HG02938 (cell line): ENCODE data around the gene TSPO2.

ENCODE experiments used
- ATAC-seq: cut with Tn5 transposase; IDR thresholded peaks from one replicate; pipeline ENCODE4 v1.9.1; 2021; ENCODE audit warnings: mild to moderate bottlenecking, moderate library complexity; ENCODE audit not compliant: unreplicated experiment

The TSPO2 gene

DNA sequence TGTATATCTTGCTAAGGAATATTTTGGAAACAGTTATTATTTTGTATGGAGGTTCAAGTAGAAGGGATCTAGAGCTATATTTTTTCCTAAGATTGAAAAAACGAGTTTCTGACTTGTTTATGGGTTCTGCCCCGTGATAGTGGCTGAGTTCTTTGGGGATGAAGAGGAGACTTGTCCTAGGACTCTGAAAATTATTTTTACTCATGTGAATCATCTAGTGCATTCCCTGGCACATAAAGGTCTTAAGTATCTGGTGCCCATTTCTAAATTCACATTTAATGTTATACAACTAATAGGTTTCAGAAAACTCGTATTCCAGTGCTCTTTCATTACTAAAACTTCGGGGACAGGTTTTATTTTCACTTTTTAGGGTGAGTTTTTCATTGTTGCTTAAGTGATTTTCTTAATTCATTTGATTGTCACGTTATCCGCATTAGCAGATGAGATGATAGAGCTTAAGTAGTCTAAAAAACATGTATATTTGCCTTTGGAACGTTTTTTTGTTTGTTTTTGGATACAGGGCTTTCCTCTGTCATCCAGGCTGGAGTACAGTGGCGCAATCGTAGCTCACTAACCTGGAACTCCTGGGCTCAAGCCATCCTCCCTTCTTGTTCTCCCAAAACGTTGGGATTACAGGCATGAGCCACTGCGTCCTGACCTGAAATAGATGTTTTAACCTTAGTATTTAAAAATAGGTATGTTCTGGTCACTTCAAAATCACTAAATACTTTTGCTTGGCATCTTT lies 32.6 kb downstream of the TSPO2 start:
- ATAC-seq = no peak

DNA sequence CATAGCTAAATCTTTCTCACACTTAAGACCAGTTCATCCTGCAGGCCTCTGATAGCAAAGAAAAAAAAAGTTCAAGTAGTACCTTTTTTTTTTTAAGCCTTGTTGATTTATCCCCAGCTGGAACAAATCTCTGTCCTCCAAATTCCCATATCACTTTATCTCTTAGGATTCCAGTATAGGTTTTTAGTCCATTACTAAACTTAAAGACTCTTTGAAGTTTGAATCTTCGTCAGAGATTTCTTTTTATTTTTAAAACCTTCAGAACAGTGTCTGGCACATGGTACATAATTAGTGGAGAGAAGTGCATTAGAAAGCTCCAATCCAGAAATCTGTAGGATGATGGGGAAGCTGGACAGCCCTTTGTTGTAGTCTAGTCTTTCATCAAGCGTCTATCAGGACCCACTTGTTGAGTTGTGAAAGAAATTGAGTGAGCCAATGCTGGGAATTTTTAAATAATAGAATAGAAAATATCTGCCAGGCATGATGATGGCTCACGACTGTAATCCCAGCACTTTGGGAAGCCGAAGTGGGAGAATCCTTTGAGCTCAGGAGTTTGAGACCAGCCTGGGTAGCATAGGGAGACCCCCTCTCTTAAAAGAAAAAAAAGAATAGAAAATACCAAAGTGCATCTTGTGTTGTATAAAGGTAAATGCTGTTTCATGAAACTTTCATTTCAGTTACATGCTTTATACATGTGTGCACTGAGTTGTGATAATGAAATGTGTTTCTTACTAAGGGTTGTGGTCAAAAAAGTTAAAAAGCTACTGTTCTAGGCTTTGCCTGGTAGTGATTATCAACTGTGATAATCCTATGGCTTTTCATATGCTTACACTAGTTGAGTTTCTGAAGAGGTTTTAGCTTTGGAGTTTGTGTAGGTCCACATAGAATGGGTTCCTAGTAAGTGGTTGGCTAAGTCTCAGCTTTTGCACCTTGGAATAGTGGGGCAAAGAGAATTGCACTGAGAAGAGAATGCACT lies 33.7 kb downstream of the TSPO2 start:
- no peak for ATAC-seq

DNA sequence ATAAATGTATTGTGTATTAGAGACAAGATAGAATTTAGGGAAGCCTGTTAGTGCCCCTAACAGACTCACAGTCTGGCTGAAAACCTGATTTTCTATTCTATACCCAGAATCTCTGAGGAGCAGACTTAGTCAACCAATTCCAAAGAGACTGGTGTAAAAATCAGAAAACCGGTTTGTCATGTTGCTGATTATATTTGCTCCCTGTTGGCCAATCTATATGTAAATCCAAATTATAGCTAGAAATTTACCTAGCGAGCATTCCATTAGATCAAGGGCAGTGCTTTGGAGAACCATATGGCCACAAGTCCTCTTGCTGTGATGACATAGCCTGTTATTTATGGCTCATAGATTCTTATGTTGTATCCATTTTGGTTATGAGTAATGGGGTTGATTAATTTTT lies 35.3 kb downstream of the TSPO2 start:
- no peak for ATAC-seq

DNA sequence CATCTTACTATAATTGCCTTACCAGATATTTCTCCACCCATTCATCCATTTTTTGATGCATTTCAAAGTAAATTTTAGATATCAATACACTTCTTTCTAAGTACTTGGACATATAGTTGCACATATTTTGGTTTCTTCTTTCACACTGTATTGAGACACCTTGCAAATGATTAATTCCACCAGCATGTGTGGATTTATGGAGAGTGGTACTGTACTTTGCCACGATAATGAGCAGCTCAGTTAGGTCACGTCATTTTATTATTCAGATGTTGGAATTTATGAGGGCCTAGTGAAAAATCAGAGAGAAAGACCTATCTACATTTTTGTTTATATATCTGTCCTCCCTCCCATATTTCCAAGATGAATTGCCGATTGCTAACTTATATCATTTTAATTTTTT lies 35.8 kb downstream of the TSPO2 start:
- no peak for ATAC-seq

DNA sequence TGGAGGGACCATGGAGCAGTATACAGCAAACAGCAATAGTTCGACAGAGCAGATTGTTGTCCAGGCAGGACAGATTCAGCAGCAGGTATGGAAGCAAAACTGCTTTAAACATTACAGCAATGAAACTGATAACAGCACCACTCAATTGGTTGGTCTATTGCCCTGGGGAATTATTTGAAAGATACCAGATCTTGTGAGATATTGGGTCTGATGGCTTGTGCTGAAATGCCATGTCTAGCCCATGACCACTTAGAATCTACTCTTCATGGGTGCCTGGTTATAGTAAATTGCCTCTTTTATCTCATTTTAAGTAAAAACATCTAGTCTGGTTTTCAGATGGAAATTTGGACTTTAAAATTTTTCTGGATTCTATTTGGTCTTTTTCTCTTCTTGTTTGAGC lies 36.8 kb downstream of the TSPO2 start:
- no peak for ATAC-seq

DNA sequence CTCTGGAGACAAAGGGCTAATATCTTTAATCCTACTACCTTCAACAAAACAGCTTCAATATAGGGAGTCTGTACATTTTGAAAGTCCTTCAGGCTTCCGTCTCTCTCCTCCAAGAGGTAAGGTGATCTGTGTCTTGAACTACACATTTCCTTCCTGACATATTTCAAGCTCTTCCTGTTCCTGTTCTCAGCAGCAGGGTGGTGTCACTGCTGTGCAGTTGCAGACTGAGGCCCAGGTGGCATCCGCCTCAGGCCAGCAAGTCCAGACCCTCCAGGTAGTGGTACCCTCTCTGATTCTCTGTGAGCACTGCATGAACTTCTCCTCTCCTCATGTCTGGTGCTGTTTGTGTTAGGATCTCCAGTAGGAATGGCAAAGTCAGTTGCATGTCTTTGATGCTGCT lies 38.4 kb downstream of the TSPO2 start:
- ATAC-seq = no peak

DNA sequence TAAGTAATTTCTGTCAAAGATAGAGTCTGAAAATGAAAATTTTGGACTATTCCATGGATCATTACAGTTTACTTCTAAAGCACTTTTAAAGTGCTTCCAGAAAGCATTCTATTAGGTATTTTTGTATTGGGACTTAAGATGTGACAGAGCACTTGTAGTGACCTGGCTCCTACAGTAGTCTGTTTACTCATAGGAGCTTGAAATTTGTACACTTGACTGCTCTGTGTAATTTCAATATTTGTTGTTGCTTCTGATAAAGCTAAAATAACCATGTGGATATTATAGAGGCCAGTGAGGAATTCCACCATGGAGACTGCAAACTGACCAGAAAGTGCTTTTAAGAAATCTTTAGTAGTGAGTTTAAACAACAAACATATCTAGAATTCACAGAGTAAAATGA lies 40.8 kb downstream of the TSPO2 start:
- no peak for ATAC-seq

DNA sequence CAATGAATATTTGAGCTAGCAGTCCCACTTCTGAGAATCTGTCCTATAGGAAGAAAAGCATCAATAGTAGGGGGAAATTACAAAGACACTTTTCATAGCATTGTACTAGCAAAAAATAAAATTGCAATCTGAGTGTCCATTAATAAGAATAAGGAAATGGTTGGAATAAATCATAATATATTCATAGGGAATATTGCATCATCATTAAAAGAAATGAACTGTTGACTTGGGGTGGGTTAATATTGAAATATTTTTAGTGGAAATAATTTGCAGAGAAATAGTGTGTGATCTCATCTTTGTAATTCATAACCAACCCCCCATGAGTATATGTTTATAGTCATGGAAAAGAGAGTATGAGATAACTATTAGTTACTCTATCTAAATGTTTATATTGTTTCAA lies 42.9 kb downstream of the TSPO2 start:
- ATAC-seq = no peak

DNA sequence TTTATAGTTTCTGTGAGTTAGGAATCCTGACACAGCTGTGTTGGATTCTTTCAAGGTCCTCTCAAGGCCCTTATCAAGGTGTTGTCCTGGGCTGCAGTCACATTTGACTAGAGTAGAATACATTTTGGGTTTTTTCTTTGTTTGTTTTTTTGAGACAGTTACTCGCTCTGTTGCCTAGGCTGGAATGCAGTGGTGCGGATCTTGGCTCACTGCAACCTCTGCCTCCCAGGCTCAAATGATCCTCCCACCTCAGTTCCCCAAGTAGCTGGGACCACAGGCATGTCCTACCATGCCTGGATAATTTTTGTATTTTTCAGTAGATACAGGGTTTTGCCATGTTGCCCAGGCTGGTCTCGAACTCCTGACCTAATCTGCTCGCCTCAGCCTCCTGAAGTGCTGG lies 46.2 kb downstream of the TSPO2 start:
- ATAC-seq = no peak

DNA sequence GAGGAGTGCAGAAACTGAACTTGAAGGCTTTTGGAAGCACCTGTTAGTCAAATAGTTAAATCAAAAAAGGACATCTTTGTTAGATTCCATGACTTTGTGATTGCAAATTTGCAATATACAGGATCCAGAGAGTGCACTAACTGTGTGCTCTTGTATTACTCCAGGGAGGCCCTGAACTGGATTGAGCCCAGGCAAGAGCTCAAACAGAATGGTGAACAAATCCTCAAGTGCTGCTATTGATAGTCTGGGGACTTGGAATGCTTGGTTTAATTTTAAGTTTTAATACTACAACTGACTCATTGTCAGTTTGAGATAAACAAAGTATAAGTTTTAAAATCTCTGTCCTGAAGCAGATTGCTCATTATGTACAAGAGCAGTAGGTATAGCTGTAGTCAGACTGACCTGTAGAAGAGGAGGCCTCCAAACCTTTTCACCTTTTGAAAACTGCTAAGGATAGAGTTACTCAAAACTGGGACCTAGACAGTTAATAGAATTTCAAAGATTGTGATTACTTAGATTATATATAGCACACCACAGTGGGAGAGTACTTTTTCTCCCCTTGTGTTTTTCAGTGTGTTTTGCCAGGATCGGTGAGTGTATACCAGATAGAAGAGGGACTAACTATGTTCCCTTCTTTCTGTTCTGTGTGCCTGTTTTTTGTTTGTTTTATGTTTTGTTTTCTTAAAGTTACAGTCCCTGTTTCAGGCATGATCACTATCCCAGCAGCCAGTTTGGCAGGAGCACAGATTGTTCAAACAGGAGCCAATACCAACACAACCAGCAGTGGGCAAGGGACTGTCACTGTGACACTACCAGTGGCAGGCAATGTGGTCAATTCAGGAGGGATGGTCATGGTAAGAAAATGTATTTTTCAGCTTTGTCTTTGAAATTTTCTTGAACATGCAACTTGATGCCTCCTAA lies 48.8 kb downstream of the TSPO2 start:
- no peak for ATAC-seq

DNA sequence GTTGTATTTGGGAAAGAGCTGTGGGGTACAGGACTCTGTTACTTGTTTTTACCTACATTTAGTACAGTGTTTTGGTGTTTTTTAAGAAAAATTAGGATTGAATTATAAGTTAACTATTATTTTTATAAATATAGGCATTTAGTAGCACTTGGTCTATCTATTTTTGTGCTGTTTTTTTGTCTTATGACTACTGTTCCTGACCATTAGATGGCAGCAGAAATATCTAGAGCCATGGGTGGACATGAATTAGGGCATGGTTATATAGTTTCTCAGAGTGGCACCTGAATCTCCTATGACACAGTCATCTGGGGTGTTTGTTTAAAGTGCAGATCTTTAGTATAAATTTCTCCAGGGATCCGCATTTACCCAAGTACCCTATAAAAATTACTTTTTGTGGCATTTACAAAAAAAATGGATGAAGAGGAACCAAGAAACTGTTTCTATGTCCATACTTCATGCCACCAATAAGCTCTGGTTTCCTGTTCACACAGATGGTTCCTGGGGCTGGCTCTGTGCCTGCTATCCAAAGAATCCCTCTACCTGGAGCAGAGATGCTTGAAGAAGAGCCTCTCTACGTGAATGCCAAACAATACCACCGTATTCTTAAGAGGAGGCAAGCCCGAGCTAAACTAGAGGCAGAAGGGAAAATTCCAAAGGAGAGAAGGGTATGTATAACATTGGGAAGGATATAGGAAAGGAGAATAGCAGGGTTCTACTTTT lies 50.3 kb downstream of the TSPO2 start:
- ATAC-seq = no peak

DNA sequence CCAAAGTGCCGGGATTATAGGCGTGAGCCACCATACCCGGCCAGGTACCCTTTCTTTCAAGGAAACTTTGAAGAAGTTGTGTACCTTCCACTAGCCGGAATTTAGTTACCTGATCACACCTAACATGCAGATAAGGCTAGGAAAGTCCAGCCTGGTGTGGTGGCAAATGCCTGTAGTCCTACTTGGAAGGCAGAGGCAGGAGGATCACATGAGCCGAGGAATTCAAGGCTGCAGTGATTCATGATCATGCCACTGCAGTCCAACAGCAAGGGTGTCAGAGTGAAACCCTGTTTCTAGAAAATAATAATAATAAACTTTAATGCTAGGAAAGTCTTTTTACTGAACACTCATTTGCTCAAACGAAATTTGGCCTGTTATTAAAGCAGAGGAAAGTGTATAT lies 51.5 kb downstream of the TSPO2 start:
- no peak for ATAC-seq
